NT2/D1 (cell line): ENCODE measurements around the gene GPR132.

Source experiments
- SUZ12 ChIP-seq: IDR thresholded peaks from 2 replicates; pipeline ENCODE4 v1.6.1; 2011; ENCODE audit not compliant: insufficient read length, insufficient read depth; ENCODE audit errors: extremely low read depth
- YY1 ChIP-seq: IDR thresholded peaks from 2 replicates; pipeline ENCODE4 v1.6.1; 2011; ENCODE audit not compliant: insufficient read length, insufficient read depth

DNA sequence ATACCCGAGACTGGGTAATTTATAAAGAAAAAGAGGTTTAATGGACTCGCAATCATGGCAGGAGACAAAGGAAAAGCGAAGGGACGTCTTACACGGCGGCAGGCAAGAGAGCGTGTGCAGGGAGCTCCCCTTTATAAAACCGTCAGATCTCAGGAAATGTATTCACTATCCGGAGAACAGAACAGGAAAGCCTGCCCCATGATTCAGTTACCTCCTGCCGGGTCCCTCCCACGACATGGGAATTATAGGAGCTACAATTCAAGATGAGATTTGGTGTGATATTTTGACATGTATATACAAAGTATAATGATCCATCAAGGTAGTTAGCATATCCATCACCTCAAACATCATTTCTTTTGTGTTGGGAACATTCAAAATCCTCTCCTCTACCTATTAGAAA lies 42.1 kb downstream of the GPR132 start:
- TF ChIP-seq SUZ12: no peak
- TF ChIP-seq YY1: no peak
